RPMI8226 (cell line): ENCODE results near the gene MOV10.
"Not testable (repeated sequence)": the region's sequence is repeated elsewhere in the genome, so short reads cannot be mapped to it uniquely, and the experiment has no call there.

Experiments
- DNase-seq: peaks from one replicate; pipeline ENCODE4 v3.0.0-alpha.2; 2015

MOV10 gene

DNA sequence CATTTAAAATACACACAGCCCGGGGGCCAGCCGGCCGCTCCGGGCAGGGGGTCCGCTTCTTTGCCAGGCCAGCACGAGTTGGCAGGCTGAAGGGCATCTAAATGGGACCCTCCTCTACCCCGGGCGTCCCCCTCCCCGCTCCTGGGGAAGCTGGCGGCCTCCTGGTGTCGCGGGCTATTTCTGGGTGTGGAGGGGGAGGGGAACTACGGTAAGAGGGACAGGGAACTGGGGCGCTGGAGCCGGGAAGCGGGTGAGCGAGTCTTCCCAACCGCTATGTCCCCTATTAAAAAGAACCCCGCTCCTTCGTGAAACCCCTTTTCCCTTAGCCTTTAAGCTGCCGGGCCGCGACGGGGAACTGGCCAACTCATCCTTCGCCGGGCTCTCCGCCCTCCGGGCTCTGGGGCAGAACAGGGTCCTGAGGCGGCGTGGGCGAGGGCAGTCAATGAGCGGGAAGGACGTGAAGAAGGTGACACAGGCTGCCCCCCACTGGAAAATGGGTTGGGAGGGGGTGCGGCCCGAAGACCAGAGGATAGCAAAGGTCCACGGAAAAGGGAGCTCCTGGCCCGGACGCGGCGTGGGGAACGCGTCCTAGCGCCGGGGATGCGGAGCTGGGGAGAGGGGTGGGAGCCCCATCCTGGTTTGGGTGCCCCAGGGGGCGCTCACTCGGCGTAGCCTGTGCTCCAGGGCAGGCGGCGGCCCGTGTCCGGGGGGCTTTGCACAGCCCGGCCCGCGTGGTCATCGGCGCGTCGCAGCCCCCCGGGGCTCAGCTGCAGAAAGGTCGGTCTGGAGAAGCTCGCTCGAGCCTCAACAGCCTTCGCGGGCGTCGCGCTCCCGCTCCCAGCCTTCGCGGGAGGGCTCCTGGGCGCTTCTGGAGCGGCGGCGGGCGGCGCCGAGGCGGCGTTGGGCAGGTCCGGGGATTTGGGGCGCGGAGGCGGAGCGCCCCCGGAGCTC is 40.1 kb downstream of the MOV10 start:
- no peak for DNase-seq

DNA sequence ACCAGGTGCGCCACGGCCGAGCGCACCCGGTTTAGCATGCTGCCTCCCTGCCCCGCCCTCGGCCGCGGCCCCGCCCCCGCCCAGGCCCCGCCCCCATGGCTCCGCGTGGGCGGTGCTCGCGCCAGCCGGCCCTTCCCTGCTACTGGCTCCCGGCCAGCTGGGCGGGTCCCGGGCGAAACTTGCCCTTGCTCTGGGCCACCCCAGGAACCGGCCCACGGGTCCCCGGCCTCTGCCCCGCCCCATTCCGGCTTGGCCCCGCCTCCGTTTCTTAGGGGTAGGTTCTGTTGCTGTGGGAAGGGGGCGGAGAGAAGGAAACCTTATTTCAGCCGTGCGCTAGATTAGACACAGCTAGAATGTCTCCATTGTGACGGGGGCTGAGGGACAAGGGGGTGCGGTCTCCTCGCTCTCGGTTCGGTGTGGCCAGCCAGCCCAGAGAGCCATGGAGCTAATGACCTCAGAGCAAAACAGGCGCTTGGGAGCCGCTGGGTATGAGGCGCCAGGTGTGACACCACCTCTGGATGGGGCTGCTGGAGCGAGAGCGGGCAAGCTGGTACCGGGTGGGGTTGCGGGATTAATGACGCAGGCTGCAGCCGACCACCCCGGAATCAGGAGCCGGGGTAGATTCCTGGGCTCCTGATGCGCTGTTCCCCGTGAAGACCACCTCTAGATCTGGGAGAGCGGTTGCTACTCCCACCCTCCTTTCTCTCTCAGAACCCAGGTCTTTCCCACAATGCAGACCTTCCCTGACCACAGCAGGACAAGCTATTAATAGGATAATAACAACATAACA is 41.0 kb downstream of the MOV10 start, which contains the start of gene PPM1J:
Gene PPM1J, minus strand, starts transcription at position 69 of the 790 bp plus-strand sequence. Its CDS starts 31 bp downstream, at position 38.
- peak; percentile 90 for DNase-seq

DNA sequence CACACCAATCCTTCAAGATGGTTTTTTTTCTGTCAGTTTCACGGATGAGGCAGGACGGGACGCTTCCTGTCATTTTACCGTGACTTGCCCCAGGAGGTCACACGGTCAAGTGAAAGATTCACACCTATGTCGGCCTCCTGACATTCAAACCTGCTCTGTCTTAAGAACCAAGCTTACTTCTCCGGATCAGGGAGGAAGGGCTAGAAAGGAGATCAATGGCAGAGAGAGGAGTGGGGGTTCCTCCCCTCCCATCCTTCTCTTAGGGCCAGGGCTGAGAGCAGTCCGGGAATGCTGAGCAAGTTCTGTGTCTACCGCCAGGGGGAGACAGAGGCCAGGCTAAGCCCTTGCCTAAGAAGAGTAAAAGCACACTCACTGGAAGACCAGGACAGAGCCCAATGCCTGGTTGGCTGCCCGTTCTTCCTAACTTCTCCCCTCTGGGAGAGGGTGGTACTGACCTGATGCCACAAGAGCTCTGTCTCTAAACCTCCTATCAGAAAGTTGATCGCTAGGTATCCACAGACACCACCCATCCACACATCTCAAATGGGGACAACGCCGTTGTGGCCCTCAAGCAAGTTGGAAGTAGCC is 41.8 kb downstream of the MOV10 start:
- peak; percentile 66 for DNase-seq

DNA sequence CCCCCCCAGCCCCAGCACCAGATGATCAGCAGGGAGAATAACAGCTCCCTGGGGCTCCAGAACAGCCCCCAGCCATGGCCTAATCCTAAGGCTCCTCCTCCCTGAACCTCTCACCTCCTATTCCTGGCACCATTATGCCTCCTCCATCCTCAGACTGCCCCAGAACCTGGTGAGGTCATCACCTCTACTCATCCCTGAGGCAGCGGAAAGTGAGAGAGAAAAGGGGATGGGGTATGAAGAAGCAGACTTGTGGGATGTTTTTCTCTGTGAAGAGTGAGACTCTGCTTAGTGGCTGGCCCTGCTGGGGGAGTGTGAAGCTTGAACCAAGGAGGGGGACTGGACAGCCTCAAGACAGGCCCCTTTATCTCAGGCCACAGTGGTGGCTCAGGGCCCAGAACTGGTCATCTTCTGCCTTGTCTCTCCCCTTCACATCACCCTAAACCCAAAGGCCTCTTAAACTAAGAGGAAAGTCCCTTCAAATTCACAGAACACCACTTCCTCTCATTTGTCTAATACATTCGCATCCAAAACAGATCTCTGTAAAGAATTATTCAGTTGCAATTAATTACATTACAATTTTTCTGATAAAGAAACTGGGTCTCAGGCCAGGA is 42.9 kb downstream of the MOV10 start:
- no peak for DNase-seq

DNA sequence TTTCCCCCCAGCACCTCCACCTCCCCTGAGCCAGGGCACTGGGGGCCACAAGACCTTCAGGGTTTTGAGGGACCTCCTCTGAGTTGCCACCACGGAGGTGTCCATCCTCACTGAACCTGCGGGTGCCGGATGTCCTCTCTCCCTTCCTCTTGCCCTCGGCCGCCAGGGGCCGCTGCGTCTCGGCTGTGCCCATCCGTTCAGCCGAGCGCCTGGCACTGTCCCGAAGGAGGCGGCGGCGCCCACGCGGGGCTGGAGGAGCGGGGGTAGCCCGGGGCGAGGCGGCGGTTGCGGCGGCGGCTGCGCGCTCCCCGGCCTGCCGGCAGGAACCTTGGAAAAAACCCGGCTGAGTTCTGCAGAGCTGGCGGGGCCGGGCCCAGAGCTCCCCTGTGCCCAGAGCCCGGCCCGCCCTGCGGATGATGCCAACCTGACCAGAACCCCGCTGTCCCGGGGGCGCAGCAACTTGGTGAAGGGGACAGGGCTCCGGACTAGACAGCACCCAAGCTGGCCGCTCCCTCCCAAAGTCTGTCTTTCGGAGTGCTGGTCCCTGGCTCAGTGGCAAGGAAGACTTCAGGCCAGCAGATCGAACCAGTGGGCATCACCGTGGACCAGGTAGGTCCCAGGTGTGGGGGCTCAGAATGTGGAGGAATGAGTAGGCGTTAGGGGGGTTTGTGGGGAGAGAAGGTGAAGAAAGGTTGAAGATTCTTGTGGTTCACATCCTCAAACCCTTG is 44.4 kb downstream of the MOV10 start:
- peak; percentile 74 for DNase-seq

DNA sequence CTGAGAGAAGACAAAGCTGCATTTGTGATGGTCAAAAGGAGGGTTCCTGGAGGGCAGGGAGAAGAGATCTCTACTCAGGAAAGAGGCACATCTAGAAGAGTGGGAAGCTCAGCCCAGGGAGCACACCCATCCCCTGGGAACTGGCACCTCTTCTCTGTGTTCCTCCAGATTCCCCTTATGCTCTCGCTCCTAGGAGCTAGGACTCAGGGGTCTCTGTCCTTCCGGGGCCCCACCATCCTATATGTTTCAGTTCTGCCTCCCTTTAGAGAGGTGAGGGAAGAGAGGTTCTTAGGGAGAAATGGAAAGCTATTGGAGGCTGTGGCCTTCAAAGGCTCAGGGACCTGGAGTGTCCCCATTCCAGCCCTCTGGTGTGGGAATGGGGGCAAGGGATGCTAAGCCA is 45.2 kb downstream of the MOV10 start:
- no peak for DNase-seq

DNA sequence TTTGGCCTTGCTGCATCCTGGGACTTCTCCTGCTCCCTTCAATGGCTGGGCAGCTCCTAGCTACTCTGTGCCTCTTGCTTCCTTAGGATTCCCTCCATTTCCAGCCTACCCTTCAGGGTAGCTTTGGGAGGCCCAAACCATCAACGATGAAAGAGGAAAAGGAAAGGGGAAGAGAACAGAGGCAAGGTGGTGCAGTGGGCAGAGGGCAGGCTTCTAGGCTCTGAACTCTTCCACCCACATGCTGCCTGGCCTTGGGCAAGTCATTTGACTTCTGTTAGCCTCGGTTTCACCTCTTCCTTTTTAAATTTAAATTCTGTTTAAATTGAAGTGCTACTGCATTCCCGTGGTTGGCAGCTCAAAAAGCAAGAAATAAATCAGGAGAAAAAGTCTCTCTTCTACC is 46.3 kb downstream of the MOV10 start:
- DNase-seq, result no peak

DNA sequence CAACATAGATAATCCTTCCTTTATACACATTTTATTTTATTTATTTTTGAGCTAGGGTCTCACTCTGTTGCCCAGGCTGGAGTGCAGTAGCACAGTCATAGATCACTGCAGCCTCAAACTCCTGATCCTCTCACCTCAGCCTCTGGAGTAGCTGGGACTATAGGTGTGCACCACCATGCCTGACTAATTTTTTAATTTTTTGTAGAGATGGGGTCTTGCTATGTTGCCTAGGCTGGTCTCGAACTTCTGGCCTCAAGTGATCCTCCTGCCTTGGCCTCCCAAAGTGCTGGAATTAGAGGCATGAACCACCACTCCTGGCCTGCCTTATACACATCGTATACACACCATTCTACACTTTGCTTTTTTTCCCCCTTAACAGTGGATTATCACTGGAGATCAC is 46.8 kb downstream of the MOV10 start:
- not testable (repeated sequence) for DNase-seq

DNA sequence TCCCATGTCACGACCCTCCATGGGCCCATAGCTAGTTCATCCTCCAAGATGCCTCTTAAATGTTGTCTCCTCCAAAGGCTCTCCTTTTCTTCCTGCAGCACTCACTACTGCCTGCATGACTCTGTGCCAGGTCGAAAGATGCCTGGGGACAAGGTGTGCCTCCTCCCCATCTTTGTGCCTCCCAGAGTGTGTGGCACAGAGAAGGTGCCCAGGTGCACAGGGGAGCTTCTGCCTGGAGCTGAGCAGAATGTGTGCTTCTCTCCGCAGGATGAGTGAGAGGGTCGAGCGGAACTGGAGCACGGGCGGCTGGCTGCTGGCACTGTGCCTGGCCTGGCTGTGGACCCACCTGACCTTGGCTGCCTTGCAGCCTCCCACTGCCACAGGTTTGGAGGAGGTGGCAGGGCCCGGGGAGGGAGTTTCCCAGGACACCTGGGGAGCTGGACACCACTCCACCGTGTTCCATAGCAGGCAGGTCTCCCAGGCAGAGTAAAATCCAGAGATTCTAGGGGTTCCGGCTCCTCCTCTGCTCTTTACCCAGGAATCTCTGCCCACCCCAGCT is 47.6 kb downstream of the MOV10 start:
- DNase-seq, result no peak

DNA sequence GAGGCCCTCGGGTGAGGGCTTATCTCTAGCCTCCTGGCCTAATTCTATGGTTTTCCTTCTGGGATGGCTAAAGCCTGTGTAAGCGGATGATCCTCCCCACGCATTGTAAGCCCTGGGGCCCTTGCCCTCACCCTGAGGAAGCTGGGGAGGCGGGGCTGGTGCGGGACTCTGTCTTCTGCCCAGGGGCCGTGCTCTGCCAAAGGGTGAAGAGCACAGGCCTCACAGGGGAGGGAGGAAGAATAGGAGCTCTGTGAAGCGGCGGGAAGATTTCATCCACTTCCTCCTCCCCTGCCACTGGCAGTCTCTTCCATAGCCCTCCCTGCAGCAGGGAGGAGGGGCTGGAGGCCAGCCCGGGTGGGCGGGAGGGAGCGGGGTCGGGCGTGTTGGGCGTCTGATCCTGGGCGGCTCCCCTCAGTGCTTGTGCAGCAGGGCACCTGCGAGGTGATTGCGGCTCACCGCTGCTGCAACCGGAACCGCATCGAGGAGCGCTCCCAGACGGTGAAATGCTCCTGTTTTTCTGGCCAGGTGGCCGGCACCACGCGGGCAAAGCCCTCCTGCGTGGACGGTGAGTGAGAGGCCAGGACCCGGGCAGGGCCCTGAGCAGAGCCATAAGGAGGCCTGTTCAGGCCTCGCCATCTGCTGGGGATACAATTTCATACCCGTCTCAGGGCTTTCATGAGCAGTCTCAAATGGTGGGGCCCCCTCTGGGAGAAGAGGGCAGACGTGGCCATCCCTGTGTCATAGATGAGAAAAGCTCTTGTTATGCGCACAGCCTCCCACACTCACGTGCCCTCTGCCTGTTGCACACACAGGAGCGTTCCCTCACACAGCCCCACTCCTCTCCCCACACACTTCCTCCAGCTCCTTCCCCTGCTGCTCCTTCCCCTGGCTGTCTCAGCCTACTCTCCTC is 48.4 kb downstream of the MOV10 start:
- DNase-seq, result no peak

DNA sequence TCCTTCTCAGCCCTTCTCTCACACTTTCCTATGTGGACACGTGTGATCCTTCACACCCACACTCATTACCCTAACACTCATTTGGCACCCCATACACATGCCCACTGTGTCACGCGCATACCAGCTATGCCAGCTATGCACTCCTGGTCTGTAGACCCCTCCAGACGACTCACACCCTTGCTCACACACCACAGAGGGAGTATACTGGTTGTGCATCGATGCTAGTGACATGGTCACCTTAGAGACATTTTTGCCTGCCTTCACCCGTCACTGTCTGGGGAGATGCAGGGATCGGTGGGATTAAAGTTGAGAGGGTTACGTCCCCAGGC is 49.0 kb downstream of the MOV10 start:
- DNase-seq, result no peak

DNA sequence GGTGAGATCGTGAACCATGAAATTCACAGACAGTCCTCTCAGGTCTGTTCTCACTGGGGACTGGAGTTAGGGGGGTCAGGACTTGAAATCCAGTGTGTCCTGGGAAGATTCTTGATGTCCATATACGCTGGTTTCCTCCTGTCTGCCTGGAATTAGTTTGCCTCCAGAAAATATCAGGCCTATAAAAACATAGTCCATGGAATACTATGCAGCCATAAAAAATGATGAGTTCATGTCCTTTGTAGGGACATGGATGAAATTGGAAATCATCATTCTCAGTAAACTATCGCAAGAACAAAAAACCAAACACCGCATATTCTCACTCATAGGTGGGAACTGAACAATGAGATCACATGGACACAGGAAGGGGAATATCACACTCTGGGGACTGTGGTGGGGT is 49.8 kb downstream of the MOV10 start:
- not testable (repeated sequence) for DNase-seq

DNA sequence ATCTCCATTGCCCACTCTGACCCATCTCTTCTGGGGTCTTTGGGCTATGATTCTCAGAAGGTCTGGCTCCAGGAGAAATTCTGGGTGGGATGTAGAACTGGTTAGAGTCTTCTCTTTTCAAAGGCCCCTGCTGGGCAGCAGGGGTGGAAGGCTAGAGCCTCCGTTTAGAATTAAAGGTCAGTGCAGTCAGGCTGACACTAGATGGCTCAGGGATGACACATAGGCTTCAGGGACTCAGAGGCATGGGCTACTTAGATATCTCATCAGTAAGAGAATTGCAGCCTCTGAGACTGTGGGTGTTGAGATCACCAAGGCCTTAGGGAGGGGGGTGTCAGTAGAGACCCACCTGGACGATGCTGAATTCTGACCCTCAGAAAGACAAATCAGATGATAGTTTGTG is 53.3 kb downstream of the MOV10 start:
- DNase-seq, result no peak

DNA sequence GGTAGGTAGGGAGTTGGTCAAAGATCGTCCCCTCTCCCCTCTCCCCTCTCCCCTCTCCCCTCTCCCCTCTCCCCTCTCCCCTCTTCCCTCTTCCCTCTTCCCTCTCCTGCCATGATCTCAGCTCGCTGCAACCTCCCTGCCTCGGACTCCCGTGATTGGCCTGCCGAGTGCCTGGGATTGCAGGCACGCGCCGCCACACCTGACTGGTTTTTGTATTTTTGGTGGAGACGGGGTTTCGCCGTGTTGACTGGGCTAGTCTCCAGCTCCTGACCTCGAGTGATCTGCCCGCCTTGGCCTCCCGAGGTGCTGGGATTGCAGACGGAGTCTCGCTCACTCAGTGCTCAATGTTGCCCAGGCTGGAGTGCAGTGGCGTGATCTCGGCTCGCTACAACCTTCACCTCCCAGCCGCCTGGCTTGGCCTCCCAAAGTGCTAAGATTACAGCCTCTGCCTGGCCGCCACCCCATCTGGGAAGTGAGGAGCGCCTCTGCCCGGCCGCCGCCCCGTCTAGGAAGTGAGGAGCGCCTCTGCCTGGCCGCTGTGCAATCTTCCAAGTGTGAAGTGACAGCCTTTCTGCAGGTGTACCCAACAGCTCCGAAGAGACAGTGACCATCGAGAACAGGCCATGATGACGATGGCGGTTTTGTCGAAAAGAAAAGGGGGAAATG is 54.0 kb downstream of the MOV10 start:
- not testable (repeated sequence) for DNase-seq

DNA sequence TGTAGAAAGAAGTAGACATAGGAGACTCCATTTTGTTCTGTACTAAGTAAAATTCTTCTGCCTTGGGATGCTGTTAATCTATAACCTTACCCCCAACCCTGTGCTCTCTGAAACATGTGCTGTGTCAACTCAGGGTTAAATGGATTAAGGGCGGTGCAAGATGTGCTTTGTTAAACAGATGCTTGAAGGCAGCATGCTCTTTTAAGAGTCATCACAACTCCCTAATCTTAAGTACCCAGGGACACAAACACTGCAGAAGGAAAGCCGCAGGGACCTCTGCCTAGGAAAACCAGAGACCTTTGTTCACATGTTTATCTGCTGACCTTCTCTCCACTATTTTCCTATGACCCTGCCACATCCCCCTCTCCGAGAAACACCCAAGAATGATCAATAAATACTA is 54.6 kb downstream of the MOV10 start:
- not testable (repeated sequence) for DNase-seq

DNA sequence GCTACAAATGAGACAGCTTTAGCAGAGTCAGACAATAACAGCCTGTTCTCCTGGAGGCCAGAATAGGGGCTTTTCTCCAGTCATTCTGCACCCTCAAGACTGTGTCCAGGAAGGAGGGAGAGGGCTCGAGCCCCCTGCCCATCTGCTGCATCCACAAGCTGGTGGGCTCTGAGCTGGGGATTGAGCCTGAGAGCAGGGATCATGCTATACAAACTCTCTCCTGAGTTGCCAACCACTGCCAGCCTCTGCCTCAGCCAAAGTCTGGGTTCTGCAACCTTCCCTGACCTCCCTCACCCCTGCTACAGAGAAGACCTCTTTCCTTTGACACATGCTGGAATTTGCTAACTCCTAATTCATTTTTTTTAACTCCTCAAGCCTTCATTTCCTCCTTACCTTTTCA is 55.5 kb downstream of the MOV10 start:
- no peak for DNase-seq

DNA sequence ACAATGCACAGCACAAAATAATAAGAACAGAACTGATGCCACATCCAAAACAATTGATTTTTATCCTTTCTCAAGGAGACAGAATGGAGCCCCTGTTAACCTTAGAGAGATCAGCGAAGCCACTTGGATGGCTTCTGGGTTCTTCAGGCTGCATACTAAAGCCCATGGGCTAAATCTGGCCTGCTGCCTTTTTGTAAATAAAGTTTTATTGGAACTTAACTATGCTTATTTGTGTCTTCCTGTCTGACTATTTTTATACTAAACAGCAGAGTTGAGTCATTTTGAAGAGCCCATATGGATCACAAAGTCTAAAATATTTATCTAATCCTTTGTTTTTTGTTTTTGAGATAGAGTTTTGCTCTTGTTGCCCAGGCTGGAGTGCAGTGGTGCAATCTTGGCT is 57.0 kb downstream of the MOV10 start:
- no peak for DNase-seq

DNA sequence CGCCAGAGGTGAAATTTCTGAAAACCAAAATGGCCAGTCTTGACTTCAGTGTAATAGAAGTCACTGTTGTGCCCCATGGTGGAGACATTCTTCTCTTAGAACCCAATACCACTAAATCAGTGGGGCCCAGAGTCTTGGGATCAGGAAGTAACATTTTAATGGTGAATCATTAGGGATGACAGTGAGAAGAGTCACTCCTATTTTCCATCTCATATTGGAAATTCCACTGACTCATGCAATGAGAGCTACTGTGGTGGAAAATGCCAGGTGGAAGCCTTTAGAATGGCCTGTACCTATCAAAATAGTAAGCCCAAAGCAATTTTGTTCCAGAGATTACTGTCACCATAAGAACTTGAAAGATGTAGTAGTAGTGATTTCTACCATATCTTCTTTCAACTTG is 61.3 kb downstream of the MOV10 start:
- DNase-seq, result no peak

DNA sequence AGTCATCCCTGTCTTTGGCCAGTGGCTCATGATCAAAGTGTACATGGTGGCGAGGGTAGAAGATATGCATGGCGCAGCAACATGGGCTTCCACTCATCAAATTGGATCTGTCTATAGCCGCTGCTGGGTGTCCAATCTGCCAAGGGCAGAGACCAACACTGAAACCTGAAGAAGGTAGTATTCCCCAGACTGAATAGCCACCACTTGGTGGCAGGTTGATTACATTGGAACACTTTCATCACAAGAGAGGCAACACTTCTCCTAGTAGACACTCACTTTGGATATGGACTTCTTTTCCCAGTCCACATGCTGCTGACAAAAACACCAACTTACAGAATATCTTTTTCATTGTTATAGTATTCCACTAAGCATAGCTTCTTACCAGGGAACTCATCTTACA is 63.1 kb downstream of the MOV10 start:
- DNase-seq, result no peak
